Naive thymus-derived CD4-positive, alpha-beta T cell (primary cell): Measurements from ENCODE around the gene HMGCR. TPM values are rescaled to one million over a fixed set of nuclear protein-coding genes. Genes with fewer than 3 reads are reported as not detected.
"Not testable (repeated sequence)": the region's sequence is repeated elsewhere in the genome, so short reads cannot be mapped to it uniquely, and the experiment has no call there.

Experiments used
- ATAC-seq: fragments of 150-1000 bp; cut with Tn5 transposase; 2 replicates; pipeline ENCODE4 v1.10.0; 2021; ENCODE audit warnings: mild to moderate bottlenecking, moderate library complexity
- CTCF ChIA-PET: fragments of 350-600 bp; sonication (Branson Sonifier 250); formaldehyde crosslinking; loops from one replicate; lab custom pipeline; 2021; ENCODE audit warnings: antibody characterized with exemption; lab: Charles Lee
- POLR2A ChIA-PET: fragments of 350-600 bp; sonication (Branson Sonifier 250); formaldehyde crosslinking; loops from one replicate; lab custom pipeline; 2021; ENCODE audit warnings: antibody characterized with exemption, inconsistent platforms; lab: Charles Lee
- DNase-seq, 9 donors: peaks; one replicate each; pipeline versions ENCODE4 v3.0.0 to v3.0.0-alpha.2; 2020 to 2022; ENCODE audit warnings: mixed read lengths in 1 of 9
- H3K27ac ChIP-seq: one replicate; pipeline ENCODE4 v1.7.0; 2013; ENCODE audit warnings: mild to moderate bottlenecking, low read depth, low read length, moderate library complexity
- H3K27me3 ChIP-seq, 2 donors: one replicate each; pipeline ENCODE4 v1.7.0; 2013; ENCODE audit warnings: low read length in 2 of 2, mild to moderate bottlenecking in 2 of 2, moderate library complexity in 2 of 2; ENCODE audit not compliant: control insufficient read depth in 2 of 2, insufficient read depth in 2 of 2
- H3K36me3 ChIP-seq, 3 experiments: 1 replicate in 2 of 3; 2 replicates in 1 of 3; pipeline ENCODE4 v1.7.0; 2013; ENCODE audit warnings: low read length in 3 of 3, mild to moderate bottlenecking in 3 of 3, moderate library complexity in 1 of 3; ENCODE audit not compliant: insufficient read depth in 3 of 3, control insufficient read depth in 2 of 3
- H3K4me1 ChIP-seq, 2 donors: one replicate each; pipeline ENCODE4 v1.7.0; 2013; ENCODE audit warnings: low read length in 2 of 2, mild to moderate bottlenecking in 2 of 2, moderate library complexity in 1 of 2; ENCODE audit not compliant: control insufficient read depth in 2 of 2, insufficient read depth in 2 of 2
- H3K4me3 ChIP-seq: 2 replicates; pipeline ENCODE4 v1.7.0; 2013; ENCODE audit warnings: mild to moderate bottlenecking, low read length
- H3K9me3 ChIP-seq, 3 experiments: 1 replicate in 2 of 3; 2 replicates in 1 of 3; pipeline ENCODE4 v1.7.0; 2013; ENCODE audit warnings: low read length in 3 of 3; ENCODE audit not compliant: control insufficient read depth in 2 of 3
- H3K27ac Mint-ChIP-seq, 9 donors: one replicate each; pipeline ENCODE4 v1.8.0; 2020 to 2022; ENCODE audit warnings: mixed read lengths in 9 of 9, mild to moderate bottlenecking in 8 of 9, moderate library complexity in 5 of 9, inconsistent platforms in 2 of 9
- H3K27me3 Mint-ChIP-seq, 5 donors: one replicate each; pipeline ENCODE4 v1.8.0; 2021 to 2022; ENCODE audit warnings: mixed read lengths in 5 of 5, mild to moderate bottlenecking in 1 of 5
- H3K36me3 Mint-ChIP-seq, 5 donors: one replicate each; pipeline ENCODE4 v1.8.0; 2020 to 2022; ENCODE audit warnings: mixed read lengths in 5 of 5, mild to moderate bottlenecking in 3 of 5, inconsistent platforms in 1 of 5
- H3K4me1 Mint-ChIP-seq, 7 donors: one replicate each; pipeline ENCODE4 v1.8.0; 2020 to 2022; ENCODE audit warnings: mixed read lengths in 7 of 7, mild to moderate bottlenecking in 3 of 7, inconsistent platforms in 1 of 7
- H3K4me3 Mint-ChIP-seq, 10 donors: one replicate each; pipeline ENCODE4 v1.8.0; 2020 to 2022; ENCODE audit warnings: mild to moderate bottlenecking in 10 of 10, mixed read lengths in 10 of 10, moderate library complexity in 6 of 10, inconsistent platforms in 2 of 10
- H3K9me3 Mint-ChIP-seq, 11 donors: one replicate each; pipeline ENCODE4 v1.8.0; 2020 to 2022; ENCODE audit warnings: mixed read lengths in 11 of 11, mild to moderate bottlenecking in 4 of 11, inconsistent platforms in 1 of 11, moderate library complexity in 1 of 11
- intact Hi-C, 2 donors: fragments of 100-400 bp; cut with micrococcal nuclease; formaldehyde crosslinking; loops; one replicate each; pipeline ENCODE4 v1.15.1; 2023
- polyA plus RNA-seq, 2 donors: library from polyadenylated mRNA; unstranded; fragments of 300-500 nt; fragmentation: Illumina TruSeq; gene quantifications; one replicate each; pipeline ENCODE4 v1.2.3, GENCODE V29; 2021
- total RNA-seq, 6 experiments: library from RNA in 5 of 6; stranded (reverse) in 5 of 6; gene quantifications; 1 replicate in 5 of 6; 2 replicates in 1 of 6; pipeline ENCODE4 v1.2.3 and lab custom pipeline; 2021 to 2026

Gene HMGCR
- total RNA-seq (10 to 100 TPM; 38.8 to 57.3 (median 43.8) TPM), polyA plus RNA-seq (10 to 100 TPM; 11.6 to 11.9 TPM), total RNA-seq (lab: John Stamatoyannopoulos, UW) (53.3 reads per million, percentile 72 among the genes with 10 or more reads in this experiment)

DNA sequence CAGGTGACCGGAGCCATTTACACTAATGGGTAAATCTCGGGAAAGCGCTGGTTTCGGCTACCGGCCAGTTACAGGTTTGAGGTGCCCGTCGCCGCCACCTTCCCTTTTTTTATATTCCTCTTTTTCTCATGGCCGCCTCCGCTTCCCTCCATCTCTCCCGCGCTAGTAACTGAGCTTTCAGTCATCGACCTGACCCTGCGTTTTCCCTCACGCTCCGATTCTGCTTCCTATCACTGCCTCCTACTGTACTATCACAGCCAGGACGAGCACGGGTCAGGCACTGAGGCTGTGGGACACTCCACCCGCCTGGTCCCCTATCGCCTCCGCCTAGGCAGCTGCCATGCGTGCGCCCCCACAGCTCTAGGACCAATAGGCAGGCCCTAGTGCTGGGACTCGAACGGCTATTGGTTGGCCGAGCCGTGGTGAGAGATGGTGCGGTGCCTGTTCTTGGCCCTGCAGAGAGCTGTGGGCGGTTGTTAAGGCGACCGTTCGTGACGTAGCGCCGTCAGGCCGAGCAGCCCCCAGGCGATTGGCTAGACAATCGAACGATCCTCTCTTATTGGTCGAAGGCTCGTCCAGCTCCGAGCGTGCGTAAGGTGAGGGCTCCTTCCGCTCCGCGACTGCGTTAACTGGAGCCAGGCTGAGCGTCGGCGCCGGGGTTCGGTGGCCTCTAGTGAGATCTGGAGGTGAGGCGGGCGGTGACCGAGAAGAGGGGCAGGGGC, at the start of gene HMGCR:
Gene HMGCR (plus strand): TSS at position 606 of the 722 bp plus-strand sequence. CDS start 5,386 bp downstream, outside the sequence.
- peak within 1 kb of the TSS; percentile 85 for H3K4me3 ChIP-seq
- Mint-ChIP-seq H3K36me3 (peaks cover 0 to 3% (median 0%) of the 10 kb centered on the region in 5 donors), H3K4me1 (peaks cover 18 to 41% (median 37%) of the 10 kb centered on the region in 7 donors), H3K9me3 (no peaks in the 10 kb centered on the region), H3K4me3 (no peak within 1 kb of the TSS), H3K27ac (no peak within 1 kb of the TSS), H3K27me3 (no peaks in the 10 kb centered on the region)
- CTCF ChIA-PET, result interaction anchor here (0.6 to 1.6 kb wide), 5 partner anchors 15 to 412 kb away, joined by 3 to 4 read pairs (median 3); partner anchors contain the start of gene ANKRD31
- DNase-seq (peak; percentile 82 to 97 (median 95)), ATAC-seq (peak; percentile 96)
- POLR2A ChIA-PET, result interaction anchor here (0.5 to 2.0 kb wide), 15 partner anchors 15 to 1821 kb away, joined by 3 to 11 read pairs (median 4); partner anchors contain the start of genes ANKRD31, CERT1, FAM169A and GCNT4
- H3K9me3 ChIP-seq, result no peaks in the 10 kb centered on the region
- H3K4me1 ChIP-seq, result peaks cover 8 to 10% of the 10 kb centered on the region in 2 donors
- intact Hi-C loops, result loop anchor here (1.0 to 5.0 kb wide), 19 partner anchors 99 to 1838 kb away; partner anchors contain the start of genes CERT1 (in 2 of the 2), GFM2 (in 2 of the 2), HEXB (in 2 of the 2) and NSA2 (in 2 of the 2)
- H3K36me3 ChIP-seq, result peaks cover 0 to 4% (median 0%) of the 10 kb centered on the region in 3 experiments
- no peaks in the 10 kb centered on the region for H3K27me3 ChIP-seq
- peak within 1 kb of the TSS; percentile 83 for H3K27ac ChIP-seq

DNA sequence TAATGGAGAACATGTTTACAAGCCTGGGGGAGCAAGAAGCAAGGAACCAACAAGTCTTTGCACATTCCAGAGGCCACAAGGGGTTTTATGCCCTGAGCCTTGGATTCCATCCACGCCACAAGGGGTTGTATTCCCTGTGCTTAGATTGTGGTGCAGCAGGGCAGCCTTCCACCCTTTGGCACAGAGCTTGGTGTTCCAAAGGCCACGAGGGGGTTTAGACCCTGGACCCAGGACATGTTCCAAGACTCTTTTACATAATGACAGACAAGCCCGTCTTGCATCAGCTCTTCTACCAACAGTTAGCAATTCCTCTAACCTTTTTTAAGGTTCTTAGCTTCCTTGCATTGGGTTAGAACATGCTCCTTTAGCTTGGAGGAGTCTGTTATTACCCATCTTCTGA, 45.2 kb upstream of the HMGCR start:
- ATAC-seq, H3K4me3 ChIP-seq, H3K27me3 ChIP-seq, H3K4me3 Mint-ChIP-seq, H3K36me3 Mint-ChIP-seq, H3K9me3 ChIP-seq, H3K4me1 ChIP-seq, H3K4me1 Mint-ChIP-seq, DNase-seq, H3K27ac Mint-ChIP-seq, H3K27ac ChIP-seq, POLR2A ChIA-PET, H3K36me3 ChIP-seq, intact Hi-C loops, CTCF ChIA-PET: not testable (repeated sequence)
- Mint-ChIP-seq H3K9me3 (peaks cover 0 to 15% (median 8%) of the 10 kb centered on the region in 11 donors), H3K27me3 (peaks cover 2 to 24% (median 12%) of the 10 kb centered on the region in 5 donors)

DNA sequence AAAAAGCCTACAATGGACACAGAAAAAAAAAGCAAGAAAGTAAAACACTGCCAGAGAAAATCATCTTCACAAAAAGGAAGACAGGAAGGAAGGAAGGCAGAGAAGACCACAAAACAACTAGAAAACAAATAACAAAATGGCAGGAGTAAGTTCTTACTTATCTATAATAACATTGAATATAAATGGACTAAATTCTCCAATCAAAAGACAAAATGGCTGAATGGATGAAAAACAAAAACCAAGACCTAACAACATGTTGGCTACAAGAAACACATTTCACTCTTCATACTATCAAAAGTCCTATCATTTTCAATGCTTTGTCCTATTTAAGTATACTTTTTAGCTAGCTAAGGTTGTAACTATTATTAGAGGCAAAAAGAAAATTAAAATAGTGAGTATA, 36.9 kb upstream of the HMGCR start:
- no peaks in the 10 kb centered on the region for H3K27me3 Mint-ChIP-seq
- Histone ChIP-seq H3K27ac (no peak overlapping the region), H3K9me3 (no peaks in the 10 kb centered on the region), H3K36me3 (no peaks in the 10 kb centered on the region), H3K27me3 (no peaks in the 10 kb centered on the region), H3K4me1 (no peaks in the 10 kb centered on the region), H3K4me3 (no peak overlapping the region)
- H3K4me3 Mint-ChIP-seq, result no peak overlapping the region
- no peaks in the 10 kb centered on the region for H3K4me1 Mint-ChIP-seq
- peaks cover 0 to 4% (median 0%) of the 10 kb centered on the region in 5 donors for H3K36me3 Mint-ChIP-seq
- no peak for ATAC-seq
- POLR2A ChIA-PET, result no interaction called here
- no peak overlapping the region for H3K27ac Mint-ChIP-seq
- peaks cover 0 to 21% (median 3%) of the 10 kb centered on the region in 11 donors for H3K9me3 Mint-ChIP-seq
- intact Hi-C loops, result no loop called here
- CTCF ChIA-PET, result no interaction called here
- DNase-seq, result no peak

DNA sequence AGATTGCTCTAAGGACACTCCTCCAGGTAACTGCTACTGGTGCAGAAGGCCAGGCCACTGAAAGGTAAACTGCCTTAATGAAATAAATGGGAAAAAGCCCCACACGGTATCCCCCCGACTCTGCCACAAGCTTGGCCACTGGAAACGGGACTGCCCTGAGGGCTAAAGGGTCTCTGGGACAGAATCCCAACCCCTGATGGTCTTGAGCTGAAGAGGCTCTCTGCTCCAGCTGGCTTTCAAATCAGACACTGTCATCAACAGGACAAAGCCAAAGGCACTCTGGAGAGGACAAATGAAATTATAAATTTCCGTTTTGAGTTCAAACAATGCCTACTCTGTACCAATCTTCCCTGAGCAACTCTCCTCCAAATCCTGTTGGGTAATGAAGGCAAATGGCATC, 33.6 kb upstream of the HMGCR start:
- H3K36me3 ChIP-seq, result no peaks in the 10 kb centered on the region
- H3K4me3 ChIP-seq, result no peak overlapping the region
- H3K4me1 ChIP-seq, result no peaks in the 10 kb centered on the region
- peaks cover 0 to 7% (median 0%) of the 10 kb centered on the region in 5 donors for H3K27me3 Mint-ChIP-seq
- no peaks in the 10 kb centered on the region for H3K9me3 ChIP-seq
- CTCF ChIA-PET, result no interaction called here
- DNase-seq (no peak), ATAC-seq (no peak)
- peaks cover 0 to 17% (median 2%) of the 10 kb centered on the region in 11 donors for H3K9me3 Mint-ChIP-seq
- H3K27ac ChIP-seq, result no peak overlapping the region
- intact Hi-C loops, result no loop called here
- H3K4me3 Mint-ChIP-seq, result no peak overlapping the region
- no peak overlapping the region for H3K27ac Mint-ChIP-seq
- no peaks in the 10 kb centered on the region for H3K4me1 Mint-ChIP-seq
- H3K36me3 Mint-ChIP-seq, result peaks cover 0 to under 1% (median 0%) of the 10 kb centered on the region in 5 donors
- POLR2A ChIA-PET, result no interaction called here
- no peaks in the 10 kb centered on the region for H3K27me3 ChIP-seq

DNA sequence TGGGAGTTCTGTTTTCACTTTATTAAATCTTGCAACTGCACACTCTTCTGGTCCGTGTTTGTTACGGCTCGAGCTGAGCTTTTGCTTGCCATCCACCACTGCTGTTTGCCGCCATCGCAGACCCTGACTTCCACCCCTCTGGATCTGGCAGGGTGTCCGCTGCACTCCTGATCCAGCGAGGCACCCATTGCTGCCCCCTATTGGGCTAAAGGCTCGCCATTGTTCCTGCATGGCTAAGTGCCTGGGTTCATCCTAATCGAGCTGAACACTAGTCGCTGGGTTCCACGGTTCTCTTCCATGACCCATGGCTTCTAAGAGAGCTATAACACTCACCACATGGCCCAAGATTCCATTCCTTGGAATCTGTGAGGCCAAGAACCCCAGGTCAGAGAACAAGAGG, 32.5 kb upstream of the HMGCR start:
- H3K4me1 Mint-ChIP-seq, H3K9me3 ChIP-seq, intact Hi-C loops, H3K27me3 ChIP-seq, CTCF ChIA-PET, ATAC-seq, POLR2A ChIA-PET, H3K9me3 Mint-ChIP-seq, H3K36me3 ChIP-seq, H3K27ac Mint-ChIP-seq, H3K27ac ChIP-seq, DNase-seq, H3K4me3 ChIP-seq, H3K4me3 Mint-ChIP-seq, H3K4me1 ChIP-seq, H3K36me3 Mint-ChIP-seq: not testable (repeated sequence)
- peaks cover 0 to 11% (median 0%) of the 10 kb centered on the region in 5 donors for H3K27me3 Mint-ChIP-seq

DNA sequence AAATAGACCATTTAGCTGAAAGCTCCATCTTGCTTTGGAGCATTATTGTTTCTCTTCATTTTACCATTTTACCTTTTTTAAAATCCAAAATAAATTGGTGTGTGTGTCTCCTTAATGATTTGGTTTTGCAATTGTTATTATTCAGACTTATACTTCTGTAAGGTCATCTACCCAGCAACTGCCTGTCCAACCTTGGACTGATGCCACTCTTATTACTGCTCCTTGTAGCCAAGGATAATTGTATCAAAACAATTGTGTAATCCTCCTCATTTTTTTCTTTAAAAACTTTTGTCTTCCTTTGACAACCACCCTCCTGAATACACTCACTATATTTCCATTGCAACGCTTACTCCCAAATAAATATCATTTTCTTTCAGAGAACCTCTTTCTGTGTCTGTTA, 30.3 kb upstream of the HMGCR start:
- Histone ChIP-seq H3K4me1 (no peaks in the 10 kb centered on the region), H3K27ac (no peak overlapping the region), H3K9me3 (no peaks in the 10 kb centered on the region), H3K4me3 (no peak overlapping the region), H3K27me3 (no peaks in the 10 kb centered on the region), H3K36me3 (no peaks in the 10 kb centered on the region)
- POLR2A ChIA-PET, result no interaction called here
- CTCF ChIA-PET, result no interaction called here
- no peaks in the 10 kb centered on the region for H3K4me1 Mint-ChIP-seq
- no peaks in the 10 kb centered on the region for H3K9me3 Mint-ChIP-seq
- no peak overlapping the region for H3K27ac Mint-ChIP-seq
- DNase-seq (no peak), ATAC-seq (no peak)
- H3K36me3 Mint-ChIP-seq, result no peaks in the 10 kb centered on the region
- no peak overlapping the region for H3K4me3 Mint-ChIP-seq
- intact Hi-C loops, result no loop called here
- peaks cover 0 to 11% (median 0%) of the 10 kb centered on the region in 5 donors for H3K27me3 Mint-ChIP-seq
